CMK (cell line): ENCODE results near the gene PGAM5.
"Not testable (repeated sequence)": the region's sequence is repeated elsewhere in the genome, so short reads cannot be mapped to it uniquely, and the experiment has no call there.

Experiments used
- DNase-seq: peaks from one replicate; pipeline ENCODE4 v3.0.0-alpha.2; 2010; ENCODE audit warnings: low read depth

The PGAM5 gene

DNA sequence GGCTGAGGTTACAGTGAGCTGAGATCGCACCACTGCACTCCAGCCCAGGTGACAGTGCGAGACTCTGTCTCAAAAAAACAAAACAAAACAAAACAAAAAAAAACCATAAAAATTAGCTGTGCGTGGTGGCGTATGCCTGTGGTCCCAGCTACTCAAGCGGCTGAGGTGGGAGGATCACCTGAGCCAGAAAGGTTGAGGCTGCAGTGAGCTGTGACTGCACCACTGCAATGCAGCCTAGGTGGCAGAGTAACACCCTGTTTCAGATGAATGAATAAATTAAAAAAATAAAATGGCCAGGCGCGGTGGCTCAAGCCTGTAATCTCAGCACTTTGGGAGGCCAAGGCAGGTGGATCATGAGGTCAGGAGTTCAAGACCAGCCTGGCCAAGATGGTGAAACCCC is 43.0 kb downstream of the PGAM5 start:
- not testable (repeated sequence) for DNase-seq

- DNase-seq: no peak
Measured at GRCh38 chr12:132754160-132754932, 43.7 kb downstream of the PGAM5 start.

DNA sequence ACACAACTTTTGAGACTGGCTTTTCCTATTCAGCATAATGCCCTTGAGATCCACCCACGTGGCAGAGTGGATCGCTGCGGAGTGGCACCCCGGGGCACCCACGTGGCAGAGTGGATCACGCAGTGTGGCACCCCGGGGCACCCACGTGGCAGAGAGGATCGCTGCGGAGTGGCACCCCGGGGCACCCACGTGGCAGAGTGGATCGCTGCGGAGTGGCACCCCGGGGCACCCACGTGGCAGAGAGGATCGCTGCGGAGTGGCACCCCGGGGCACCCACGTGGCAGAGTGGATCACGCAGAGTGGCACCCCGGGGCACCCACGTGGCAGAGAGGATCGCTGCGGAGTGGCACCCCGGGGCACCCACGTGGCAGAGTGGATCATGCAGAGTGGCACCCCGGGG is 48.2 kb downstream of the PGAM5 start:
- not testable (repeated sequence) for DNase-seq

DNA sequence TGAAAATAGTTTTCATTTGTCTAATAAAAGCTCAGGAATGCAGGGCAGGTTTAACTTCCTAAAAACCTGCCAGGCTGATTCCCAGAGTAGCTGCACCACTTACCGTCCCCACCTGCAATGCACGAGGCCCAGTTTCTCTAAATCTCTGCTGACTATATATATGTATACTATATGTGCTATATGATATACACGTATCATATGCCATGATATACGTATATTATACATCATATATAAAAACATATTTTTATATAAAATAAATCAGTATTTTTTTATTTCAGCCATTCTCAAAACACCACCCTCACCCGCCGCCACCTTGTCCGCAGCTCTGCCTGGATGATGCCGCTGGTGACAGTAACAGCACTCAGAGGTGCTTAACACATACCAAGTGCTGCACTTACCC is 48.7 kb downstream of the PGAM5 start:
- no peak for DNase-seq

DNA sequence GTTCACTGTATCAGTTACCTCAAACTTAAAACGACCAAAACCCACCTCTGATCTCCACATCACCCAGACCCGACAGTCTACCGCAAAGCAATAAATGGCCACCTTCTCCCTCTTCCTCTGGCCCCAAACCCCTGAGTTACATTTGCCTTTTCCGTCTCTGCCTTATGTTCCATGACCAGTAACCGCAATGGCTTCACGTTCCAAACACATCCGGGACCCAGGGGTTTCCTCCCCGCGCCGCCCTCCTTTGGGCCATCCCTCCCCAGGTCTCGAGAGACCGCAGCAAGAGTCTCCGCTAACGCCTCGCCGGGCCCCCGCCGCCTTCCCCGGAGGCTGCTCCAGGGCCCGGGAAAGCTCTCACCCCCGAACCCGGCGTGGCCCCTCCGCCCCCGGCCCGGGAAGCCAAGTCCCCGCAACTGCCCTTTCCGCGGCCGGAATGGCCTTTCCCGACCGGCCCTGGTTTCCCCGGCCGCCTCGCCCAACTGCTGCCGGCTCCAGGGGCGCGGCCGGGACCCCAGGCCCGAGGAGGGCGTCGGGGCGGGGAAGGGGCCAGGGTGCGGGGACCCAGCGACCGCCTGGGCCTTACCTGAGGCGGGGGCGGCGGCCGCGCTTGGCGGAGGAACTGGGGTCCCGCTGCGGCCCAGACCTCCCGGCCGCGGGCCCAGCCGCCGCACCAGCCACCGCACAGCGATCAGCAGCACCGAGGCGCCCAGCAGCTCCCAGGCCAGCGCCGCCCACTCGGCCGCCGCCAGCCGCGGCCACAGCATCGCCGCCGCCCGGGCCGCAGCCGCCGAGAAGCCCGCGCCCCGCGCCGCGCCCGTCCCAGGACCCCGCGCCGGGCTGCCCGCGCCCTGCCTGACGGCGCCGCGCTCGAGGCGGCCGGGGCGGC is 50.6 kb downstream of the PGAM5 start, which contains the start of gene ANKLE2:
Gene ANKLE2, minus strand, starts transcription at position 801 of the 889 bp plus-strand sequence. Its CDS starts 34 bp downstream, at position 767.
- DNase-seq: no peak

GRCh38 chr12:132761921-132762583 is 51.4 kb downstream of the PGAM5 start:
- DNase-seq: peak; percentile 88

DNA sequence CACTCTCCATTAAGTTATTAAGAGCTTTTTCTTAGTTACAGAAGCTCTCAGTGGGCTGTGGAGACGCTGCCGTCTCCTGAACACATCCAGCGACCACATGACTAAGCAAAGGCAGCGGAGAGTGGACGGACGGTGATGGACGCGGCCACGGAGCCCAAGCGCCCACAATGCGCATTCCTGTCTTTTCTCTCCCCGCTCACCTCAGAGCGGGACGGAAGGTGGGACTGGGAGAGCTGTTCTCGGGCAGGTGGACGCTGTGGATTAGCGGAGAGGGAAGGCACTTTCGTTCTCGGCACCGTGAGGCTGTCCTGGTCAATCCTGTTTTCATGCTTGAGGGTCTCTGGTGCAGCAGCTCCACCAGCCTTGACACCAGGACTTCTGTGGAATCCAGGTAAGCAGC is 53.6 kb downstream of the PGAM5 start:
- DNase-seq: no peak

GRCh38 chr12:132765361-132765760 is 54.7 kb downstream of the PGAM5 start:
- DNase-seq: no peak

DNA sequence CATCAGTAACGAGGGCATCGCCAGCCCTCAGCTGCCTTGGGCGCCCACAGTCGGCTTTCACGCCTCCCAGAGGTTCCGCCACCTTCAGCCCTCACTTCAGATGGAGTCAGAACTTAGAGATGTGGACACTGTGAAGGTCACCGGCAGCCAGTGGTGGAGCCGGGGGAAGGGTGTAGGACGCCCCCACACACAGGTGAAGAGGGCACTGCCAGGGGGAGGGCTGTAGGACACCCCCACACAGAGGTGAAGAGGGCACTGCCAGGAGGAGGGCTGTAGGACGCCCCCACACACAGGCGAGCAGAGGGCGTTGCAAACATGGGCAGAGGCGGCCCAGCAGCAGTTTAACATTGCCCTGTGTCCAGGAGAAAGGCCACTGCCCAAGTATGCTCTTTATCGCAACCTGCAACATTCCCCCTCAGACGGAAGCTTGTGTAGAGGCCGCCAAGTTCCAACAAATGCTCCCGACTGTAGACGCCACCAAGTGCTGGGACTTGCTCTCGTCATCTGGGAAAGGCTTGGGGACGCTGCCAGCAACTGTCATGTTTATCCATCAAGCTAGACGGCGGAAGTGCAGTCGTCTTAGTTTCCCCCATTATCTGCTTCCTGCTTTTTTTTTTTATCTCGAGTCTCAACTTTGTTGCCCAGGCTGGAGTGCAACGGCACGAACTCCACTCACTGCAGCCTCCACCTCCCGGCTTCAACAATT is 55.9 kb downstream of the PGAM5 start:
- no peak for DNase-seq

DNA sequence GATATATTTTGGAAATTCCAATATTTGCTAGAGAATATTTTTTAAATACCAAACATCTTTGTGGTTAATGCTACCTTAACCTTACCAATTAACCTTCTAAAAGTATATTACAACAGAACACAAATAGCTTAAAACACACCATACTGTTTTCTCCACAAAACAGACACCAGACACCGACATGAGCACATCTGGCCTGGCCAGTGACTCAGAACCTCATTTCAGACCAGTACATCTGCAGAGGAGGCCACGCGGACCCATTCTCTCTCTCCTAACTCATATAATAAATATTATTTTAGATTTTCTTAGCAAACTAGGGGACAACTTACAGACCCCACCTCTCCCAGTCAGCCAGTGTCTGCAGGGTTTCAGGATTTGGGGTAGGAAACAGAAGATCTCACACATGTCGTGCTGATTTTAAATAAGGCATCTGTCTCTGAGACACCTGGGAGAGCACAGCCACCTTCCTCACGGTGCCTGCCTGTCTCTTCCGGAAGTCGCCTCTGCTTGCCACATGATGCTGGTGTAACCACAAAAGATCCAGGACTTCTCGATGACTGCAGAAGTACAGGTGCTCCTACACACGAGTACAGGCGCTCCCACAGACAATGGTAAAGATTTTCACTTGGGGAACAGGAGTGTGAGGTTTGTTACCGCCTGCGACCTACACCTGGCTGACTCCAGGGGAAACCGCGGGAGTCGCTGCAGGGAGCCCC is 60.6 kb downstream of the PGAM5 start:
- no peak for DNase-seq
